DOHH2 (cell line): ENCODE measurements around the gene IL4.

Experiments
- H3F3A ChIP-seq: fragments of 200-600 bp; sonication (generic), shearing (Covaris generic); 2 replicates; pipeline ENCODE4 v1.6.0; 2016; ENCODE audit warnings: antibody characterized with exemption, mild to moderate bottlenecking; ENCODE audit not compliant: control insufficient read depth, insufficient read depth
- H3K27ac ChIP-seq: fragments of 200-600 bp; sonication (generic); 2 replicates; pipeline ENCODE4 v1.5.1; 2014; ENCODE audit warnings: low read depth, mild to moderate bottlenecking, low read length, moderate library complexity
- H3K27me3 ChIP-seq: fragments of 200-600 bp; sonication (generic); 2 replicates; pipeline ENCODE4 v1.6.1; 2014; ENCODE audit warnings: mild to moderate bottlenecking, low read length, mixed read lengths; ENCODE audit not compliant: control insufficient read depth
- H3K36me3 ChIP-seq: fragments of 200-600 bp; sonication (generic); 2 replicates; pipeline ENCODE4 v1.6.1; 2014; ENCODE audit warnings: mild to moderate bottlenecking, low read length, moderate library complexity, mixed read lengths; ENCODE audit not compliant: control insufficient read depth
- H3K4me1 ChIP-seq: fragments of 200-600 bp; sonication (generic); 2 replicates; pipeline ENCODE4 v1.6.1; 2014; ENCODE audit warnings: mild to moderate bottlenecking, low read length, mixed read lengths; ENCODE audit not compliant: control insufficient read depth
- H3K4me2 ChIP-seq: fragments of 200-600 bp; sonication (generic); 2 replicates; pipeline ENCODE4 v1.6.0; 2014; ENCODE audit warnings: mild to moderate bottlenecking, low read length, moderate library complexity
- H3K4me3 ChIP-seq: fragments of 200-600 bp; sonication (generic); 2 replicates; pipeline ENCODE4 v1.5.1; 2014; ENCODE audit warnings: mild to moderate bottlenecking, low read length, mixed read lengths
- H3K79me2 ChIP-seq: fragments of 200-600 bp; sonication (generic); 2 replicates; pipeline ENCODE4 v1.6.1; 2014; ENCODE audit warnings: mild to moderate bottlenecking, low read length, mixed read lengths; ENCODE audit not compliant: control insufficient read depth
- H3K9me2 ChIP-seq: fragments of 200-600 bp; sonication (generic); replicated peaks from 2 replicates; pipeline ENCODE4 v1.6.1; 2014; ENCODE audit warnings: mild to moderate bottlenecking, low read length, mixed read lengths; ENCODE audit not compliant: control insufficient read depth
- H3K9me3 ChIP-seq: fragments of 200-600 bp; sonication (generic); 2 replicates; pipeline ENCODE4 v1.6.1; 2014; ENCODE audit warnings: antibody characterized with exemption, low read length, mixed read lengths; ENCODE audit not compliant: control insufficient read depth, insufficient read depth
- H4K20me1 ChIP-seq: fragments of 200-600 bp; sonication (generic); 2 replicates; pipeline ENCODE4 v1.6.0; 2014; ENCODE audit warnings: low read depth, mild to moderate bottlenecking, antibody characterized with exemption, low read length, moderate library complexity; ENCODE audit not compliant: control insufficient read depth, insufficient read depth
- CTCF ChIP-seq: fragments of 200-600 bp; sonication (generic); IDR thresholded peaks from one replicate; pipeline ENCODE4 v1.5.1; 2014; ENCODE audit warnings: antibody characterized with exemption, mild to moderate bottlenecking, low read depth, low read length; ENCODE audit not compliant: poor library complexity, severe bottlenecking
- EZH2phosphoT487 ChIP-seq: fragments of 200-600 bp; sonication (generic); IDR thresholded peaks from 2 replicates; pipeline ENCODE4 v1.6.1; 2017; ENCODE audit warnings: borderline replicate concordance, mild to moderate bottlenecking, antibody characterized with exemption, low read length, moderate library complexity, mixed read lengths

Gene IL4

DNA sequence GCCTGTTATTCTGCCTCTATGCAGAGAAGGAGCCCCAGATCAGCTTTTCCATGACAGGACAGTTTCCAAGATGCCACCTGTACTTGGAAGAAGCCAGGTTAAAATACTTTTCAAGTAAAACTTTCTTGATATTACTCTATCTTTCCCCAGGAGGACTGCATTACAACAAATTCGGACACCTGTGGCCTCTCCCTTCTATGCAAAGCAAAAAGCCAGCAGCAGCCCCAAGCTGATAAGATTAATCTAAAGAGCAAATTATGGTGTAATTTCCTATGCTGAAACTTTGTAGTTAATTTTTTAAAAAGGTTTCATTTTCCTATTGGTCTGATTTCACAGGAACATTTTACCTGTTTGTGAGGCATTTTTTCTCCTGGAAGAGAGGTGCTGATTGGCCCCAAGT, 301 bp upstream of the IL4 start:
- Histone ChIP-seq H4K20me1 (no peaks in the 10 kb centered on the region), H3K4me1 (no peaks in the 10 kb centered on the region), H3K27me3 (no peaks in the 10 kb centered on the region), H3K4me3 (no peak overlapping the region), H3K79me2 (no peaks in the 10 kb centered on the region), H3F3A (no peaks in the 10 kb centered on the region), H3K27ac (no peak overlapping the region), H3K9me2 (no peaks in the 10 kb centered on the region), H3K36me3 (no peaks in the 10 kb centered on the region), H3K9me3 (no peaks in the 10 kb centered on the region), H3K4me2 (no peak overlapping the region)
- no peak for TF ChIP-seq CTCF
- no peak for TF ChIP-seq EZH2phosphoT487

DNA sequence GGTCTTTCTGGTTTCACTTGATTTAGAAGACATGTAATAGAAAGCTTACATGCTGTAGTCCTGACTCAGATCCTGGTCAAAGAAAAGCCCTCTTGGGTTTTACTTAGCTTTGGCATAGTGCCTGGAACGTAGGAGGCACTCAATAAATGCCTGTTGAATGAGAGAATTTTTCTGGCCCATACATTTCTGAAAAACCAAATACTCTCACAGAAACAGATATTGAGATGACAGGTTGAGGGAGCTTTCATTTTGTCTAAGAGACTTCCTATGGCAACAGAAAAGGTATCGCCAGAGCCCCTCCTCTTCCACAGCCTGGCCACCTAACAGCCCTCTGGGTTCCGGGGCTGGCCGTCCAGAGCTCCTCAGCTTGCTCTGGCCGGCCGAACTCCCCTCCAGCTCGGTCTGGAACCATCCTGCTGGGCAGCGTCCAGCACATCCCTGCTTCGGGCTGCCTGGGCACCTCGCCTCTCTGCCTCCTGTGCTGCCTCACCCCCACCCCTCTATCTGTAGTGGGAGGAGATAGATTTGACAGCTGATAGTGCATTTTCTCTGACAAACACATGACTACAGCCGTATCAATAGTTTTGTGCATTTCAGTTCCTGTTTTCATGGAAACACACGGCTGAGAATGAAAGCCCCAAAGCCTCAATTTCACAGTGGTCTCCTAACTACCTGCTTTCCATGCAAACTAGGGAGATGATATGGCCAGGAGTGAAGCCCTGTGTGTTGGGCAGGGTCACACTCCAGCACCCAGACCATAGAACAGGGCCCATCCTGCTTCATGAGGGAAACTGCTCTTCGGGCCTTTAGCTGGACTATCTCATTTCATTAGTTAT, 1.1 kb downstream of the IL4 start:
- Histone ChIP-seq H3K4me2 (no peak overlapping the region), H3F3A (no peaks in the 10 kb centered on the region), H3K9me3 (no peaks in the 10 kb centered on the region), H3K9me2 (no peaks in the 10 kb centered on the region), H3K27me3 (no peaks in the 10 kb centered on the region), H3K4me3 (no peak overlapping the region), H4K20me1 (no peaks in the 10 kb centered on the region), H3K36me3 (no peaks in the 10 kb centered on the region), H3K79me2 (no peaks in the 10 kb centered on the region), H3K4me1 (no peaks in the 10 kb centered on the region), H3K27ac (no peak overlapping the region)
- no peak for TF ChIP-seq CTCF
- no peak for TF ChIP-seq EZH2phosphoT487

GRCh38 chr5:132675936-132676689, 2.3 kb downstream of the IL4 start:
- Histone ChIP-seq H3K36me3 (no peaks in the 10 kb centered on the region), H3K4me3 (no peak overlapping the region), H4K20me1 (no peaks in the 10 kb centered on the region), H3K79me2 (no peaks in the 10 kb centered on the region), H3K27me3 (no peaks in the 10 kb centered on the region), H3K9me3 (no peaks in the 10 kb centered on the region), H3K4me1 (peaks cover 5% of the 10 kb centered on the region), H3K27ac (no peak overlapping the region), H3K9me2 (no peaks in the 10 kb centered on the region), H3K4me2 (no peak overlapping the region), H3F3A (no peaks in the 10 kb centered on the region)
- TF ChIP-seq CTCF (no peak), EZH2phosphoT487 (no peak)
